ENCODE results near the gene PRAMEF25.
"Not testable (repeated sequence)": the region's sequence is repeated elsewhere in the genome, so short reads cannot be mapped to it uniquely, and the experiment has no call there.

PRAMEF25 gene

DNA sequence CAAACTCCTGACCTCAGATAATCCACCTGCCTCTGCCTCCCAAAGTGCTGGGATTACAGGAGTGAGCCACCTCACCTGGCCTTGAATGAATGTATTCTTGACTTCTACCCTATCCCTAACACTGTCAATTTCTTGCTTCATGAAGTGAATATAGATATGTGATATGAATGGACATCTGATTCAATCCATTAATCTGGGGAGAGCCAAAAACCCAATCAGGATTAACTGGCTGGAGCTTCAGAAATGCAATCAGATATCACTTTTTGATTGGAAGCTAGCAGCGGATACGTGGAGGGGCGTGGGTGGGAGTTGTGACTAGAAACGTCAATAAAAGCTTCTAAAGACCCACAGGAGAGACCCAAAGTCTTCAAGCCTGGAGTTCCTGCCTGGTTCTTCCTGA is at the start of gene PRAMEF25:
PRAMEF25 (plus strand) TSS at position 301 of the 400 bp plus-strand sequence. CDS start 2,920 bp downstream, outside the sequence.
- not testable (repeated sequence) for DNase-seq

DNA sequence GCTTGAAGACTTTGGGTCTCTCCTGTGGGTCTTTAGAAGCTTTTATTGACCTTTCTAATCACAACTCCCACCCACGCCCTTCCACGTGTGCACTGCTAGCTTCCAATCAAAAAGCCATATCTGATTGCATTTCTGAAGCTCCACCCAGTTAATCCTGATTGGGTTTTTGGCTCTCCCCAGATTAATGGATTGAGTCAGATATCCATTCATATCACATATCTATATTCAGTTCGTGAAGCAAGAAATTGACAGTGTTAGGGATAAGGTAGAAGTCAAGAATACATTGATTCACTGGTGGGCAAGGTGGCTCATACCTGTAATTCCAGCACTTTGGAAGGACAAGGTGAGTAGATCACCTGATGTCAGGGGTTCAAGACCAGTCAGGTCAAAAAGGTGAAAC is 14.1 kb upstream of the PRAMEF25 start, which contains the start of gene PRAMEF27:
PRAMEF27 (minus strand) TSS at position 101 of the 400 bp plus-strand sequence. CDS start 2,916 bp downstream, outside the sequence.
- not testable (repeated sequence) for DNase-seq

DNA sequence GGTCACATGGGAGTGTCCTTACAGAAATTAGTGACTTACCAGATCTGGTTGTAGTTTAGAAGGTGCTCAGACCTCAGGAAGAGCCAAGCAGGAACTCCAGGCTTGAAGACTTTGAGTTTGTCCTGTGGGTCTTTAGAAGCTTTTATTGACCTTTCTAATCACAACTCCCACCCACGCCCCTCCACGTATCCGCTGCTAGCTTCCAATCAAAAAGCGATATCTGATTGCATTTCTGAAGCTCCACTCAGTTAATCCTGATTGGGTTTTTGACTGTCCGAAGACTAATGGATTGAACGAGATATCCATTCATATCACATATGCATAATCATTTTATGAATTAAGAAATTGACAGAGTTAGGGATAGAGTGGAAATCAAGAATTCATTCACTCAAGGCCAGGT is 46.2 kb downstream of the PRAMEF25 start, which contains the start of gene HNRNPCL2:
HNRNPCL2 (minus strand) TSS at position 101 of the 400 bp plus-strand sequence. CDS start 454 bp downstream, outside the sequence.
- not testable (repeated sequence) for DNase-seq
